Ureter (tissue), 1 donor: ENCODE measurements around the gene RAP1GAP. TPM values are rescaled to one million over a fixed set of nuclear protein-coding genes. Genes with fewer than 3 reads are reported as not detected.

ENCODE experiments used
- total RNA-seq: library from RNA; stranded (reverse); gene quantifications from one replicate; pipeline ENCODE4 v1.2.4, GENCODE V29; 2023
- donor health status: DM: yes; HTN: yes; CAD: no.

Gene RAP1GAP
- total RNA-seq, 1 donor from 2014 or later: 47.0 TPM

Other genes with a start within 250 kb of the RAP1GAP start
- gene NBPF3, start 229.2 kb downstream of the RAP1GAP start, total RNA-seq: 21.5 TPM
- gene ALPL, start 159.9 kb downstream of the RAP1GAP start, total RNA-seq: 12.9 TPM
- gene USP48, start 113.8 kb upstream of the RAP1GAP start, total RNA-seq: 93.8 TPM
- gene LDLRAD2, start 142.9 kb upstream of the RAP1GAP start, total RNA-seq: 1.1 TPM